Caco-2 (cell line): ENCODE results near the gene PEG3. TPM values are rescaled to one million over a fixed set of nuclear protein-coding genes. Genes with fewer than 3 reads are reported as not detected.

Experiments
- BruUV-seq: library from RNA; stranded (reverse); fragments of 400-500 nt; replicated peaks from 2 replicates; lab custom pipeline; 2021; lab: Mats Ljungman, UMichigan
- CTCF ChIA-PET: fragments of 300-600 bp; sonication (Branson Sonifier 250); formaldehyde crosslinking; loops from one replicate; lab custom pipeline; 2022; ENCODE audit warnings: antibody characterized with exemption; lab: Charles Lee
- POLR2A ChIA-PET: fragments of 300-600 bp; sonication (Branson Sonifier 250); formaldehyde crosslinking; loops from one replicate; lab custom pipeline; 2022; ENCODE audit warnings: antibody characterized with exemption; lab: Charles Lee
- DNase-seq, 2 experiments: peaks; one replicate each; pipeline versions ENCODE4 v3.0.0 to v3.0.0-alpha.2; 2020 to 2022
- H3K27me3 ChIP-seq: replicated peaks from 2 replicates; pipeline ENCODE4 v1.6.0; 2011; ENCODE audit warnings: low read length; ENCODE audit not compliant: control insufficient read depth, insufficient read depth
- H3K36me3 ChIP-seq: 2 replicates; pipeline ENCODE4 v1.5.1; 2011; ENCODE audit warnings: low read length; ENCODE audit not compliant: control insufficient read depth, insufficient read depth
- H3K4me1 ChIP-seq: fragments of 250-450 bp; sonication (Bioruptor Pico); 2 replicates; pipeline ENCODE4 v1.5.1; 2020; ENCODE audit warnings: mild to moderate bottlenecking
- H3K4me3 ChIP-seq: 2 replicates; pipeline ENCODE4 v1.5.1; 2011; ENCODE audit warnings: low read depth, mild to moderate bottlenecking, control low read depth, low read length
- H3K9me3 ChIP-seq: fragments of 250-450 bp; sonication (Bioruptor Pico); 2 replicates; pipeline ENCODE4 v1.5.1; 2020; ENCODE audit warnings: mild to moderate bottlenecking, moderate library complexity
- H3K27ac Mint-ChIP-seq: one replicate; pipeline ENCODE4 v1.8.0; 2022; ENCODE audit warnings: mixed read lengths; ENCODE audit not compliant: unreplicated experiment
- H3K27me3 Mint-ChIP-seq: one replicate; pipeline ENCODE4 v1.8.0; 2022; ENCODE audit warnings: mixed read lengths; ENCODE audit not compliant: insufficient read depth, unreplicated experiment
- H3K36me3 Mint-ChIP-seq: one replicate; pipeline ENCODE4 v1.8.0; 2022; ENCODE audit warnings: mild to moderate bottlenecking, mixed read lengths; ENCODE audit not compliant: insufficient read depth, unreplicated experiment
- H3K4me1 Mint-ChIP-seq: one replicate; pipeline ENCODE4 v1.8.0; 2022; ENCODE audit warnings: low read depth, mixed read lengths; ENCODE audit not compliant: unreplicated experiment
- H3K4me3 Mint-ChIP-seq: one replicate; pipeline ENCODE4 v1.8.0; 2022; ENCODE audit warnings: mild to moderate bottlenecking, moderate library complexity, mixed read lengths; ENCODE audit not compliant: unreplicated experiment
- H3K9me3 Mint-ChIP-seq: one replicate; pipeline ENCODE4 v1.8.0; 2022; ENCODE audit warnings: mixed read lengths; ENCODE audit not compliant: unreplicated experiment
- intact Hi-C: fragments of 100-400 bp; cut with micrococcal nuclease; formaldehyde crosslinking; loops from one replicate; pipeline ENCODE4 v1.10.0; 2022; ENCODE audit not compliant: unreplicated experiment
- total RNA-seq: library from RNA; stranded (reverse); gene quantifications from 2 replicates; pipeline ENCODE4 v1.2.3, GENCODE V29; 2022
- TF ChIP-seq, protein P1 (sequence below), 2 experiments: fragments of 200-600 bp in 1 of 2; IDR thresholded peaks; 1 replicate in 1 of 2; 2 replicates in 1 of 2; pipeline versions ENCODE4 v1.5.1 to v1.8.0; 2011 to 2022; ENCODE audit warnings: antibody characterized with exemption in 1 of 2, control low read depth in 1 of 2, inconsistent platforms in 1 of 2, low read depth in 1 of 2, low read length in 1 of 2, mild to moderate bottlenecking in 1 of 2, moderate library complexity in 1 of 2; ENCODE audit not compliant: insufficient read depth in 1 of 2, severe bottlenecking in 1 of 2, unreplicated experiment in 1 of 2

PEG3 gene
- total RNA-seq, 1 experiment from 2014 or later = not detected

DNA sequence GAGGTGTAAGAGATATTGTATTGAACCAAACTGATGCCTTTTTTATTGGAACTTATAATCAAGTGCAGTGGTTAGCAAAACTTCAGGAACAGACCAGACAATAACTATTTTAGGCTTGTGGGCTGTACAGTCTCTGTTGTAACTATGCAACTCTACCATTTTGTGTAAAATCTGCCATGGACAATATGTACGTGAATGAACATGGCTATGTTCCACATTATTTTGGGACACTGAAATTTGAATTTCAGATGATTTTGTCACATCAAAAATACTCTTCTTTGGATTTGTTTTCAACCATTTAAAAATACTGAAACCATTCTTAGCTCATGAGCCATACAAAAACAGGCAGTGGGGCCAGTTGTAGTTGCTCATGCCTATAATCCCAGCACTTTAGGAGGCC is 27.9 kb upstream of the PEG3 start:
- Mint-ChIP-seq H3K4me1 (no peaks in the 10 kb centered on the region), H3K9me3 (peaks cover 61% of the 10 kb centered on the region), H3K36me3 (no peaks in the 10 kb centered on the region), H3K27ac (no peak overlapping the region), H3K27me3 (no peaks in the 10 kb centered on the region), H3K4me3 (no peak overlapping the region)
- Histone ChIP-seq H3K36me3 (no peaks in the 10 kb centered on the region), H3K27me3 (no peaks in the 10 kb centered on the region), H3K4me3 (no peak overlapping the region), H3K9me3 (peaks cover 8% of the 10 kb centered on the region; the same call in 1 of the 2 replicates), H3K4me1 (no peaks in the 10 kb centered on the region)
- ChIA-PET POLR2A (no interaction called here), CTCF (no interaction called here)
- intact Hi-C loops = no loop called here
- TF ChIP-seq, protein P1, sequence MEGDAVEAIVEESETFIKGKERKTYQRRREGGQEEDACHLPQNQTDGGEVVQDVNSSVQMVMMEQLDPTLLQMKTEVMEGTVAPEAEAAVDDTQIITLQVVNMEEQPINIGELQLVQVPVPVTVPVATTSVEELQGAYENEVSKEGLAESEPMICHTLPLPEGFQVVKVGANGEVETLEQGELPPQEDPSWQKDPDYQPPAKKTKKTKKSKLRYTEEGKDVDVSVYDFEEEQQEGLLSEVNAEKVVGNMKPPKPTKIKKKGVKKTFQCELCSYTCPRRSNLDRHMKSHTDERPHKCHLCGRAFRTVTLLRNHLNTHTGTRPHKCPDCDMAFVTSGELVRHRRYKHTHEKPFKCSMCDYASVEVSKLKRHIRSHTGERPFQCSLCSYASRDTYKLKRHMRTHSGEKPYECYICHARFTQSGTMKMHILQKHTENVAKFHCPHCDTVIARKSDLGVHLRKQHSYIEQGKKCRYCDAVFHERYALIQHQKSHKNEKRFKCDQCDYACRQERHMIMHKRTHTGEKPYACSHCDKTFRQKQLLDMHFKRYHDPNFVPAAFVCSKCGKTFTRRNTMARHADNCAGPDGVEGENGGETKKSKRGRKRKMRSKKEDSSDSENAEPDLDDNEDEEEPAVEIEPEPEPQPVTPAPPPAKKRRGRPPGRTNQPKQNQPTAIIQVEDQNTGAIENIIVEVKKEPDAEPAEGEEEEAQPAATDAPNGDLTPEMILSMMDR (IDR thresholded peaks at IDR 0.05; ENCODE audit: insufficient read depth in 1 of 2, low read depth in 1 of 2, low read length in 1 of 2, severe bottlenecking in 1 of 2, unreplicated experiment in 1 of 2) = no peak
- DNase-seq = no peak
- BruUV-seq = no TSS peak

DNA sequence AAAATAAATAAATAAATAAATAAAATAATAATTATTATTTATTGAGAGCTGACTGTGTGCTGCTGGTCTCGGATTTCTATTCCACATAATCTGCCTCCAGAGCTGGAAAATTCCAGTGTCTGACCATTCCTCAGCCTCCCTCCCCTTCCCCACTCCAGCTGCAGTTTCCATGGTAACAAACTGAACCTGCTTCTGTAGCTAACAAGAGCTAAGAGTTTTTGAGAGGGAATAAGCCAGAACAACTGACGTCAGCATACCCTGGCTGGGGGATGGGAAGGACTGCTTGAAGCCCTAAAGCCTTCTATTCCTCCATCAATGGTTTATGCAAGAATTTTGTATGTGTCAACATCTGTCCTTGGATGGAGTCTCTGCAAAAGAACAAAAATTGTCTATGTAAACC is 26.0 kb upstream of the PEG3 start:
- H3K9me3 ChIP-seq = peaks cover 2% of the 10 kb centered on the region; the same call in 1 of the 2 replicates
- H3K4me1 ChIP-seq = no peaks in the 10 kb centered on the region
- Mint-ChIP-seq H3K9me3 (peaks cover 52% of the 10 kb centered on the region), H3K4me3 (no peak overlapping the region), H3K27me3 (no peaks in the 10 kb centered on the region), H3K36me3 (no peaks in the 10 kb centered on the region), H3K4me1 (no peaks in the 10 kb centered on the region), H3K27ac (no peak overlapping the region)
- BruUV-seq = no TSS peak
- TF ChIP-seq, protein P1 (IDR thresholded peaks at IDR 0.05; ENCODE audit: insufficient read depth in 1 of 2, low read depth in 1 of 2, low read length in 1 of 2, severe bottlenecking in 1 of 2, unreplicated experiment in 1 of 2) = no peak
- CTCF ChIA-PET = no interaction called here
- H3K27me3 ChIP-seq = no peaks in the 10 kb centered on the region
- no peaks in the 10 kb centered on the region for H3K36me3 ChIP-seq
- no peak overlapping the region for H3K4me3 ChIP-seq
- DNase-seq = no peak
- intact Hi-C loops = no loop called here
- POLR2A ChIA-PET = no interaction called here

GRCh38 chr19:56864443-56865125 is 24.1 kb upstream of the PEG3 start:
- no TSS peak for BruUV-seq
- DNase-seq = no peak
- no peaks in the 10 kb centered on the region for H3K27me3 ChIP-seq
- no peaks in the 10 kb centered on the region for H3K36me3 Mint-ChIP-seq
- no peaks in the 10 kb centered on the region for H3K27me3 Mint-ChIP-seq
- H3K4me3 ChIP-seq = no peak overlapping the region
- intact Hi-C loops = no loop called here
- POLR2A ChIA-PET = no interaction called here
- no peak overlapping the region for H3K27ac Mint-ChIP-seq
- peaks cover 36% of the 10 kb centered on the region for H3K9me3 Mint-ChIP-seq
- H3K4me3 Mint-ChIP-seq = no peak overlapping the region
- TF ChIP-seq, protein P1 (IDR thresholded peaks at IDR 0.05; ENCODE audit: insufficient read depth in 1 of 2, low read depth in 1 of 2, low read length in 1 of 2, severe bottlenecking in 1 of 2, unreplicated experiment in 1 of 2) = no peak
- H3K36me3 ChIP-seq = no peaks in the 10 kb centered on the region
- CTCF ChIA-PET = no interaction called here
- 0 out of 2 replicates have a peak, but pooled peaks cover 2% of the 10 kb centered on the region for H3K9me3 ChIP-seq
- no peaks in the 10 kb centered on the region for H3K4me1 Mint-ChIP-seq
- H3K4me1 ChIP-seq = no peaks in the 10 kb centered on the region
